Measurements from ENCODE around the gene DMGDH.

DMGDH gene

DNA sequence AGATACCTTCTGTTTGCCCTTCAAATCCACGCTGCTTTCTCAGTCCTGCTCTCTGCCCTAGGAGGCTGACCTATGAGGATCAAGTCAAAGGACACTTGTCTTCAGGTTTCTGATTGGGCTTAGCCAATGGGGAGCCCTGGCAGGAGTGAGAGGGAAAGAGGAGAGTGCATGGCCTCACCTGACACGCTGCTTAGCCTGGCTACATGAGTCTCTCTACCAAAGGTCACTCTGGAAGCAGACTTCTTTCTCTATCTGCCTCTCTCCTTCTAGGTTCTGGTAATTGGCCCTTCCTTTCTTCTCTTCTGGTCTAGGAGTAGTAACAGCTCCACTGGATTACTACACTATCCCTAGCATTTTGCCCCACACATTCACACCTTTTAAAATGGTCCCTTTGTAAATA, 97.5 kb downstream of the DMGDH start:
- DNase-seq, result no peak

GRCh38 chr5:78968781-78969180, 100.7 kb downstream of the DMGDH start:
- no peak for DNase-seq

GRCh38 chr5:78964889-78965288, 104.6 kb downstream of the DMGDH start:
- DNase-seq, result no peak

DNA sequence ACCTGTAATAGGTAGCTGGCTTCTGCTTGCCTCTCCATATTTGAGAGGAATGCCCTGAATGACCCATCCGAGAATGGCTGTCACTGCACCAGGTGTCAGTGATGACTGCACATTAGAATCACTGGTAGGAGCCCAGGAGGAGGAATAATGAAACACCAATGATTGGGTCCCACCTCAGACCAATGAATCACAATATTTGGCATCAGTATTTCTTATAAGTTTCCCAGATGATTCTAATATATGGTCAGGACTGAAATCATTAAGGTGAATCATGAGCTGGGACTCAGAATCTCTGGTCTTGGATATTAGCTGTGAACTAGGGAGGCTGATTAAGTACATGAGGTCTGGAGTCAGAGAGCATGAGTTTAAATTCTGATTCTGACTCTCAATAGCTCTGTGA, 107.7 kb downstream of the DMGDH start:
- no peak for DNase-seq

DNA sequence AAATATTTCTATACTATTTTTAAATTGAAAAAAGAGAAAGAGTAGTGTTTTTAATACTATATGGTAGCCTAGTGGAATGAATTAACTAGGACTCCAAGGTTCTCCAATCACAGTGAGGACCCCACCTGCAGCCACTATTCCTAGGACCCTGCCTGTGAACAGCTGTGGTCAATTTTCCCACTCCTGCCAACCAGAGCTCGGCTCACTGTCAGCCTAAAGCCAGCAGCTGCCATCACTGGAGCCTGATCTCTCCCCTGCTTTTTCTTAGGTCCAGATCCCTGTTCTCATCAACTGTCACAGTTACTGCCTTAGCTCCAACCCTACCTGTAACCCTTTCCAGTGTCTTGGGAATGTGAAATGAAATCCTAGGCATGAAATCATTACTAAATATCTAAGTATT, 109.7 kb downstream of the DMGDH start:
- no peak for DNase-seq

DNA sequence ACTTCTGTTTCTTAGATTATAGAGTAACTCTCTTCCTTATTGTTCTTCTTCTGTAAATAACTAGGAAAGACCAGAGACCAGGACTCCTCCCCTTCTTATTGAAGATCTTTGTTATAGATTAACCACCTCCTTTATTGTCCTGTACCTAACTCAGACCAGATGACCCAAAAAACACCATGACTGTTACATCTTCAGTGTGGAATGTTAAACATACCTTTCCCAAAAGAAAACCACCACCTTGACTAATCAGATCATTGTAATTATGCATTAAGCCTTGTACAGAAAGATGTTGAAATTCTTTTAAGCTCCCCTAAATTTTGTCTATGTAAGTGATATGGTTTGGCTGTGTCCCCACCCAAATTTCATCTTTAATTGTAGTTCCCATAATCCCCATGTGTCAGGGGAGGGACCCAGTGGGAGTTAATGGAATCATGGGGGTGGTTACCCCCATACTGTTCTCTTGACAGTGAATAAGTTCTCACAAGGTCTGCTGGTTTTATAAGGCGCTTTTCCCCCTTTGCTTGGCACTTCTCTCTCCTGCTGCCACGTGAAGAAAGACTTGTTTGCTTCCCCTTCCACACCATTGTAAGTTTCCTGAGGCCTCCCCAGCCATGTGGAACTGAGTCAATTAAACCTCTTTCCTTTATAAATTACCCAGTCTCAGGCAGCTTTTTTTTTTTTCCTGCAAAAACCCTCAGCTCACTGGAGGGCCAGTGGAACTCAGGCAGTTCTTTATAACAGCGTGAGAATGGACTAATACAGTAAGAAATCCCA, 110.6 kb downstream of the DMGDH start:
- DNase-seq, result no peak

GRCh38 chr5:78956901-78957300, 112.6 kb downstream of the DMGDH start:
- DNase-seq, result no peak

- no peak for DNase-seq
These were observed 116.2 kb downstream of the DMGDH start for GRCh38 chr5:78953092-78953800.
